ENCODE data around the gene IQGAP2.
"Not testable (repeated sequence)": the region's sequence is repeated elsewhere in the genome, so short reads cannot be mapped to it uniquely, and the experiment has no call there.

Gene IQGAP2

DNA sequence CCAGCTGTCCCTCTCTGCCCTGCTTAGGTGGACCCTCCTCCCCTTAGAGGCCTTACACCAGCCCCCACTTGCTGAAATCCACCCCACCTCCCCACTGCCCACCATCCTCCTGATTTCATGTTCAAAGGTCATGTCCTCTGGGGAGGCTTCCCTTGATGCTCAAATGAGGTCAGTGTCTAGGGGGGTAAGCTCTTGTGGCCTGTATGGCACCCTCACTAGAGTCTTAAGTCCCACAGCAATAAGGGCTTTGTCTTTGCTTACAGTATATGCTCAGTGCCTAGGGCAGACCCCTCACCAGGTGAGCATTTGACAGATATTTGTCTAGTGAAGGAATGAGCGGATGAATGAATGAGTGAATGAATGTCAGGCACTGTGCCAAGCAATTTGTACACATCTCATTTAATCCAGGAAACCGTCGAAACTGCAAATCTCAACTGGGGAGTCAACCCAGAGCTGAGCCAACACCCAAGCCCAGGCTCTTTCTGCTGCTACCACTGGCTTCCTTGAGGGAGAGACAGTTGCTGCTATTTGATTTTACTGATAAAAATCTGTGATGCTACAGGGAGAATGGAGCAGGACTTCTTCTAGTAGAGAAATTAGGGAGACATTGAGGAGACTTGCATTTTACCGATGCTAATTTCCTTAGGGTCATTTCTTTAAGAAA is 101.9 kb downstream of the IQGAP2 start:
- Histone ChIP-seq H3K27me3 (replicated peaks; ENCODE audit: control insufficient read depth, insufficient read depth, low read length, poor library complexity, severe bottlenecking) (no peaks in the 10 kb centered on the region), H3K27ac (ENCODE audit: insufficient read depth, low read length, poor library complexity, severe bottlenecking) (no peak overlapping the region)

DNA sequence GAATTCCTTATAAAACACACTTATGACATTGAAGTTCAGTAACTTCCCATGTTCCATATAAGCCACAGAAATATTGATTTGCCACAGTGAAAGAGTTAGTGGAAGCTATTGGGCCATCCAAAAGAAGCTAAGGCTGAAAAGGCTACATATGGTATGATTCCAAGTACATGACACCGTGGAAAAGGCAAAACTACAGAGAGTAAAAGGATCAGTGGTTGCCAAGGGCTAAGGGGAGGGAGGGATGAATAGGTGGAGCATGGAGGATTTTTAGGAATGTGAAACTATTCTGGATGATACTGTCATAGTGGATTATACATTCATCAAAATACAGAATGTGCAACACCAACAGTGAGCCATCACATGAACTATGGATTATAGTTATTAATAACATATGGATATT is 110.4 kb downstream of the IQGAP2 start:
- no peak overlapping the region for H3K4me3 ChIP-seq (ENCODE audit: insufficient read depth, low read depth, low read length, poor library complexity, severe bottlenecking)
- no peak overlapping the region for H3K27ac ChIP-seq (ENCODE audit: insufficient read depth, low read length, poor library complexity, severe bottlenecking)
- no peaks in the 10 kb centered on the region for H3K27me3 ChIP-seq (replicated peaks; ENCODE audit: control insufficient read depth, insufficient read depth, low read length, poor library complexity, severe bottlenecking)
- peaks cover 5% of the 10 kb centered on the region for H3K36me3 ChIP-seq (ENCODE audit: control insufficient read depth, insufficient read depth, low read length)
- H3K4me1 ChIP-seq (ENCODE audit: control insufficient read depth, insufficient read depth, low read length, poor library complexity, severe bottlenecking): peaks cover 6% of the 10 kb centered on the region
- DNase-seq: no peak
- H3K9me3 ChIP-seq (ENCODE audit: control insufficient read depth, low read length): no peaks in the 10 kb centered on the region

More for the DNA sequence above, 101.9 kb downstream of the IQGAP2 start:
- Histone ChIP-seq H3K4me1 (ENCODE audit: control insufficient read depth, insufficient read depth, low read length, poor library complexity, severe bottlenecking) (peaks cover 6% of the 10 kb centered on the region), H3K9me3 (ENCODE audit: control insufficient read depth, low read length) (no peaks in the 10 kb centered on the region), H3K4me3 (ENCODE audit: insufficient read depth, low read depth, low read length, poor library complexity, severe bottlenecking) (no peak overlapping the region), H3K36me3 (ENCODE audit: control insufficient read depth, insufficient read depth, low read length) (no peaks in the 10 kb centered on the region)
- no peak for DNase-seq

DNA sequence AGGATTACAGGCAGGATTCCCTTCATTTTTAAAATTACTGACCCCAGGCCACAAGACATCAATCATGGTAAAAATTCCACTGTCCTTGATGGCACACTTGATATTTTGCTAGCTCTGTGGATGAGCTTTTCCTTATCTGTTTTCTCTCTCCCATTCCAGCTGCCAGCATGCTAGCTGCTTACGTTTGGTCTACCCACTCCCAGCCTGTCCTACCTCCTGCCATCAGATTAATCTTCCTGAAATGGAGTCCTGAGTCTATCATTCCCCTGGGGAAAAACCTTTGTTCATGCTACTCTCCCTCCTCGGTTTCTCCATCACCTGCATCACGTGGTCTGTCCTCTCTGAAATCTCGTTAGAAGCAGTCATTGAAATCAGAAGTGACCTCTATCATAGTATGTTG is 111.2 kb downstream of the IQGAP2 start:
- H3K4me3 ChIP-seq (ENCODE audit: insufficient read depth, low read depth, low read length, poor library complexity, severe bottlenecking): no peak overlapping the region
- no peaks in the 10 kb centered on the region for H3K9me3 ChIP-seq (ENCODE audit: control insufficient read depth, low read length)
- H3K36me3 ChIP-seq (ENCODE audit: control insufficient read depth, insufficient read depth, low read length): peaks cover 5% of the 10 kb centered on the region
- no peaks in the 10 kb centered on the region for H3K27me3 ChIP-seq (replicated peaks; ENCODE audit: control insufficient read depth, insufficient read depth, low read length, poor library complexity, severe bottlenecking)
- no peak for DNase-seq
- H3K27ac ChIP-seq (ENCODE audit: insufficient read depth, low read length, poor library complexity, severe bottlenecking): no peak overlapping the region
- peaks cover 6% of the 10 kb centered on the region for H3K4me1 ChIP-seq (ENCODE audit: control insufficient read depth, insufficient read depth, low read length, poor library complexity, severe bottlenecking)

DNA sequence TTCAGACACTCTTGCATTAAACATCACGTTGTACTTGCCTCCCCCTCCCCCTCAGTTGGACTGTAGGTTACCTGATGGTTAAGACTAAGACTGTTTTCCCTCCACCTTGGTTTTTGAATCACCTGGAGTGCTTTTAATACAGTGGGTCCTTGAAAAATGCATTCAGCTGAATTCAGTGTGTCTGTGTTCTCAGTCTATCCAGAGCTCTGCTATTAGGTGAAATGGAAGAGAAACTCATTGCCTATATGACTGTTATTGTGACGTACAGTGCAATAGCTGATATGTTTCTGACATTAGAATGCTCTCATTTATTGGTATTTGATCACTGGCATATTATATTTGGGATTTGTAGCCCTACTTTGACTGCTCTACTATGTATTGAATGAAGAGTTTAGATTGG is 111.6 kb downstream of the IQGAP2 start:
- Histone ChIP-seq H3K27me3 (replicated peaks; ENCODE audit: control insufficient read depth, insufficient read depth, low read length, poor library complexity, severe bottlenecking) (no peaks in the 10 kb centered on the region), H3K9me3 (ENCODE audit: control insufficient read depth, low read length) (no peaks in the 10 kb centered on the region), H3K27ac (ENCODE audit: insufficient read depth, low read length, poor library complexity, severe bottlenecking) (no peak overlapping the region), H3K4me1 (ENCODE audit: control insufficient read depth, insufficient read depth, low read length, poor library complexity, severe bottlenecking) (peaks cover 6% of the 10 kb centered on the region), H3K36me3 (ENCODE audit: control insufficient read depth, insufficient read depth, low read length) (peaks cover 5% of the 10 kb centered on the region), H3K4me3 (ENCODE audit: insufficient read depth, low read depth, low read length, poor library complexity, severe bottlenecking) (no peak overlapping the region)
- no peak for DNase-seq

DNA sequence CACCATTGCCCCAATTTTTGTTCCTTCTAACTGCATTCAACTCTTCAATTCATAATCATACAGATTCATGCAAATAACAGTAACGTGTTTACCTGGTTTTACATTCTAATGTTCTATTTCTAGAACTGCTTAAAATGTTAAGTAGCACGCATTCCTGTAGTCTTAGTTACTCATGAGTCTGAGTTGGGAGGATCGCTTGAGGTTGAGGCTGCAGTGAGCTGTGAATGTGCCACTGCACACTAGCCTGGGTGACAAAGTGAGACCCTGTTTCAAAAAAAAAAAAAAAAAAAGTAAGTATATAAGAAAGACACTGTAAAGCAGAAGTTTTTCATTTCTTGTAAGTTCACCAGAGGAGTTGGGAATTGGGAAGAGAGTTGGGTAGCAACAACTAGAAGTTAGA is 114.2 kb downstream of the IQGAP2 start:
- DNase-seq: no peak
- Histone ChIP-seq H3K27me3 (replicated peaks; ENCODE audit: control insufficient read depth, insufficient read depth, low read length, poor library complexity, severe bottlenecking) (no peaks in the 10 kb centered on the region), H3K9me3 (ENCODE audit: control insufficient read depth, low read length) (no peaks in the 10 kb centered on the region), H3K36me3 (ENCODE audit: control insufficient read depth, insufficient read depth, low read length) (no peaks in the 10 kb centered on the region), H3K4me1 (ENCODE audit: control insufficient read depth, insufficient read depth, low read length, poor library complexity, severe bottlenecking) (peaks cover 8% of the 10 kb centered on the region), H3K27ac (ENCODE audit: insufficient read depth, low read length, poor library complexity, severe bottlenecking) (no peak overlapping the region), H3K4me3 (ENCODE audit: insufficient read depth, low read depth, low read length, poor library complexity, severe bottlenecking) (no peak overlapping the region)

DNA sequence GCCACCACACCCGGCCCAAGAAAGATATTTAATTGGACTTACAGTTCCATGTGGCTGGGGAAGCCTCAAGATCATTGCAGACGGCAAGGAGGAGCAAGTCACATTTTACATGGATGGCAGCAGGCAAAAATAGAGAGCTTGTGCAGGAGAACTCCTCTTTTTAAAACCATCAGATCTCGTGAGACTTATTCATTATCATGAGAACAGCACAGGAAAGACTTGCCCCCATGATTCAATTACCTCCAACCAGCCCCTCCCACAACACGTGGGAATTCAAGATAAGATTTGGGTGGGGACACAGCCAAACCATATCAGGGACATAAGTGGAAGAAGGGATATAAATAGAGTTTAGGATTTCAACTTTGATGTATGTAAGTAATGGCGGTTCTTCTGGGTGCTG is 115.2 kb downstream of the IQGAP2 start:
- not testable (repeated sequence) for H3K4me1 ChIP-seq (ENCODE audit: control insufficient read depth, insufficient read depth, low read length, poor library complexity, severe bottlenecking); H3K4me3 ChIP-seq (ENCODE audit: insufficient read depth, low read depth, low read length, poor library complexity, severe bottlenecking); DNase-seq; H3K9me3 ChIP-seq (ENCODE audit: control insufficient read depth, low read length); H3K27me3 ChIP-seq (replicated peaks; ENCODE audit: control insufficient read depth, insufficient read depth, low read length, poor library complexity, severe bottlenecking); H3K36me3 ChIP-seq (ENCODE audit: control insufficient read depth, insufficient read depth, low read length); H3K27ac ChIP-seq (ENCODE audit: insufficient read depth, low read length, poor library complexity, severe bottlenecking)

DNA sequence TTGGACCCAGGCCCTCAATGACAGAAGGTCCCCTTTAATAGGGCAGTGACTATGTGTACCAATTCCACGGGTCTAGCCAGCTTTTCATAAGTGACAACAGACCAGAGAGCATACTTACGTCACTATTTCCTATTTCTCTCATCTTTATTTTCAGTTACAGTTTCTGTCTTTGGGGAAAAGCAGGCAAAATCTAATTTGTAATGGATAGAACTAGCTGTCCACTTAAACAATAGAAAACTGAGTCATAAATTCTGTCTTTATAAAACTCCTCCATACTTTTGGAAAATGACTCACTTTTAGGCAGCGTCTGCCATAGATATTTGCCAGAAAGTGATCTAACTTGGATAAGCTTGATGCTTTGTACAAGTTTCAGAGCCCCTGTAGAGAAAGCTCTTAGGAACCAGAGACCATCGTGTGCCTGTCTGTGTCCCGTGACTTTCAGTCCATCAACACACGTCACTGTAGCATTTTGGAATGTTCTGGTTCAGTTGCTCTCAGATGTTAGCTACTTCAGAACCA is 118.2 kb downstream of the IQGAP2 start:
- Histone ChIP-seq H3K27ac (ENCODE audit: insufficient read depth, low read length, poor library complexity, severe bottlenecking) (no peak overlapping the region), H3K27me3 (replicated peaks; ENCODE audit: control insufficient read depth, insufficient read depth, low read length, poor library complexity, severe bottlenecking) (no peaks in the 10 kb centered on the region), H3K4me3 (ENCODE audit: insufficient read depth, low read depth, low read length, poor library complexity, severe bottlenecking) (no peak overlapping the region), H3K9me3 (ENCODE audit: control insufficient read depth, low read length) (no peaks in the 10 kb centered on the region), H3K4me1 (ENCODE audit: control insufficient read depth, insufficient read depth, low read length, poor library complexity, severe bottlenecking) (peaks cover 5% of the 10 kb centered on the region), H3K36me3 (ENCODE audit: control insufficient read depth, insufficient read depth, low read length) (no peaks in the 10 kb centered on the region)
- DNase-seq: no peak

GRCh38 chr5:76522103-76522935 is 119.2 kb downstream of the IQGAP2 start:
- H3K36me3 ChIP-seq (ENCODE audit: control insufficient read depth, insufficient read depth, low read length): no peaks in the 10 kb centered on the region
- no peak for DNase-seq
- no peaks in the 10 kb centered on the region for H3K9me3 ChIP-seq (ENCODE audit: control insufficient read depth, low read length)
- H3K27me3 ChIP-seq (replicated peaks; ENCODE audit: control insufficient read depth, insufficient read depth, low read length, poor library complexity, severe bottlenecking): no peaks in the 10 kb centered on the region
- H3K4me3 ChIP-seq (ENCODE audit: insufficient read depth, low read depth, low read length, poor library complexity, severe bottlenecking): no peak overlapping the region
- no peak overlapping the region for H3K27ac ChIP-seq (ENCODE audit: insufficient read depth, low read length, poor library complexity, severe bottlenecking)
- H3K4me1 ChIP-seq (ENCODE audit: control insufficient read depth, insufficient read depth, low read length, poor library complexity, severe bottlenecking): peaks cover 15% of the 10 kb centered on the region

- Histone ChIP-seq H3K36me3 (ENCODE audit: control insufficient read depth, insufficient read depth, low read length) (no peaks in the 10 kb centered on the region), H3K27ac (ENCODE audit: insufficient read depth, low read length, poor library complexity, severe bottlenecking) (no peak overlapping the region), H3K27me3 (replicated peaks; ENCODE audit: control insufficient read depth, insufficient read depth, low read length, poor library complexity, severe bottlenecking) (no peaks in the 10 kb centered on the region), H3K9me3 (ENCODE audit: control insufficient read depth, low read length) (no peaks in the 10 kb centered on the region), H3K4me1 (ENCODE audit: control insufficient read depth, insufficient read depth, low read length, poor library complexity, severe bottlenecking) (peaks cover 22% of the 10 kb centered on the region), H3K4me3 (ENCODE audit: insufficient read depth, low read depth, low read length, poor library complexity, severe bottlenecking) (no peak overlapping the region)
- DNase-seq: no peak
Observed at GRCh38 chr5:76524101-76524835, 121.2 kb downstream of the IQGAP2 start.

DNA sequence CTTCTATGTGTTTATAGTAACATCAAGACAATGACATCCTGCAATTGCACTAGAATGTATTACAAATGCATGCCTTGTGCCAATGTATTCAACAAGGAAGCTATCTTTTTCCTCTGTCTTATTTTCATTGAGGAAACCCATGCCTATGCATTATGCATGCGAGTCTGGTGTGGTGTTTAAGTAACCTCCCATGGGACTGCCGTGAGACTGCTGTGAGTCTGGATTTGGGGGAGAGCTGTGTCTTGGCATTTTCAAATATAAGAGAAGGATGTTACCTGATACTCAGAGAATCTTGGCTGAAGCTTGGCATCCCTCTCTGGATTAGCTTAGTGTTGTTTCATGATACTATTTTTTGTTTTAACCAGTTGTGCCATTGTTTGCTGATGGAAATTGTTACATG is 121.8 kb downstream of the IQGAP2 start:
- Histone ChIP-seq H3K36me3 (ENCODE audit: control insufficient read depth, insufficient read depth, low read length) (no peaks in the 10 kb centered on the region), H3K27ac (ENCODE audit: insufficient read depth, low read length, poor library complexity, severe bottlenecking) (no peak overlapping the region), H3K4me1 (ENCODE audit: control insufficient read depth, insufficient read depth, low read length, poor library complexity, severe bottlenecking) (peaks cover 22% of the 10 kb centered on the region), H3K4me3 (ENCODE audit: insufficient read depth, low read depth, low read length, poor library complexity, severe bottlenecking) (no peak overlapping the region), H3K9me3 (ENCODE audit: control insufficient read depth, low read length) (no peaks in the 10 kb centered on the region), H3K27me3 (replicated peaks; ENCODE audit: control insufficient read depth, insufficient read depth, low read length, poor library complexity, severe bottlenecking) (no peaks in the 10 kb centered on the region)
- DNase-seq: no peak

Data from effector memory CD4-positive, alpha-beta T cell (primary cell).